Neutrophil (primary cell): ENCODE data around the gene LTB4R.

Experiments used
- H3K27ac ChIP-seq: fragments of 200-600 bp; sonication (generic); 2 replicates; pipeline ENCODE4 v1.5.1; 2016; ENCODE audit warnings: mild to moderate bottlenecking, moderate library complexity
- H3K27me3 ChIP-seq: fragments of 200-600 bp; sonication (generic); 2 replicates; pipeline ENCODE4 v1.6.0; 2016; ENCODE audit warnings: mild to moderate bottlenecking
- H3K36me3 ChIP-seq: fragments of 200-600 bp; sonication (generic); 2 replicates; pipeline ENCODE4 v1.5.1; 2017
- H3K4me1 ChIP-seq, 2 experiments: fragments of 200-600 bp in 1 of 2; sonication (generic) in 1 of 2; 1 replicate in 1 of 2; 2 replicates in 1 of 2; pipeline versions ENCODE4 v1.5.1 to v1.6.1; 2013 to 2016; ENCODE audit warnings: low read depth in 1 of 2, low read length in 1 of 2, mild to moderate bottlenecking in 1 of 2, moderate library complexity in 1 of 2; ENCODE audit not compliant: control insufficient read depth in 1 of 2, insufficient read depth in 1 of 2
- H3K4me3 ChIP-seq, 2 experiments: fragments of 200-600 bp in 1 of 2; sonication (generic) in 1 of 2; 1 replicate in 1 of 2; 2 replicates in 1 of 2; pipeline ENCODE4 v1.5.1; 2013 to 2016; ENCODE audit warnings: low read depth in 1 of 2, low read length in 1 of 2, mild to moderate bottlenecking in 1 of 2, moderate library complexity in 1 of 2
- H3K9me3 ChIP-seq: fragments of 200-600 bp; sonication (generic); 2 replicates; pipeline ENCODE4 v1.5.1; 2016
- CTCF ChIP-seq: fragments of 200-600 bp; sonication (generic); IDR thresholded peaks from 2 replicates; pipeline ENCODE4 v1.5.1; 2016; ENCODE audit warnings: antibody characterized with exemption

LTB4R gene

DNA sequence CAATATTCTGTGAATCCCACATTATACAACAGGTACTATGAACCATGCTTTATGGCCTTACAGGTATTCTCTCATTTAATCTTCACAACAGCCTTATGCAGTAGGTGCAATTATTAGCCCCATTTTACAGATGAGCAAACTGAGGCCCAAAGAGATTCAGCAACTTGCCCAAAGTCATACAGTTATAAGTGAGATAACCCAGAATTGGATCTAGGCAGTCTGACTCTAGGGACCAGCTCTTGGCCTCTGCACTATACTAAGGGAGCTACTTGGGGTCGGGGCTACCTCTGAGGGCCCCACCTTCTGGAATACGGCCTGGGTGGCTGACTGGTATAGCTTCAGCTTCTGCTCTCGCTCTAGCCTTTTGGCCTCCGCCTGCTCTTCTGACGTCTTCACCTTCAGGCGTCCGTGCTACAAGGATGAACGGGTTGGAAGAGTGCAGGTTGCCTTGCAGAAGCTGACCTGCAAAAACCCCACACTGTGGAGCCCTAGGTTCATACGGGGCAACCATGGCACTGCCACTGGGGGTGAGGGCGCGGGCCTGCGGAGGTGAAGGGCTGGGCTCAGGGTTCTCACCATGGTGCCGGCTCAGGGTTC lies 40.7 kb upstream of the LTB4R start:
- TF ChIP-seq CTCF, result no peak
- H3K27ac ChIP-seq, result peak overlapping the region; percentile 95
- peaks cover 46 to 48% of the 10 kb centered on the region in 2 experiments for H3K4me1 ChIP-seq
- peak overlapping the region; percentile 83 to 90 for H3K4me3 ChIP-seq
- H3K9me3 ChIP-seq, result no peaks in the 10 kb centered on the region
- no peaks in the 10 kb centered on the region for H3K27me3 ChIP-seq
- H3K36me3 ChIP-seq, result peaks cover 39% of the 10 kb centered on the region

GRCh38 chr14:24271134-24271833 lies 40.0 kb upstream of the LTB4R start, which contains the start of gene RABGGTA:
Gene RABGGTA (minus strand): TSS chr14:24271597. CDS start chr14:24271115, 482 bp downstream.
- peak; percentile 95 for TF ChIP-seq CTCF
- H3K36me3 ChIP-seq, result peaks cover 32% of the 10 kb centered on the region
- H3K4me1 ChIP-seq, result peaks cover 49 to 50% of the 10 kb centered on the region in 2 experiments

GRCh38 chr14:24271834-24272263 lies 39.5 kb upstream of the LTB4R start:
- Histone ChIP-seq H3K4me1 (peaks cover 55 to 56% of the 10 kb centered on the region in 2 experiments), H3K36me3 (peaks cover 26% of the 10 kb centered on the region), H3K27me3 (no peaks in the 10 kb centered on the region), H3K27ac (peak overlapping the region; percentile 95), H3K4me3 (peak overlapping the region; percentile 83 to 90), H3K9me3 (no peaks in the 10 kb centered on the region)
- no peak for TF ChIP-seq CTCF

More at GRCh38 chr14:24271134-24271833, 40.0 kb upstream of the LTB4R start, which contains the start of gene RABGGTA:
- no peaks in the 10 kb centered on the region for H3K27me3 ChIP-seq
- H3K9me3 ChIP-seq, result no peaks in the 10 kb centered on the region
- peak within 1 kb of the TSS; percentile 83 to 90 for H3K4me3 ChIP-seq
- peak within 1 kb of the TSS; percentile 95 for H3K27ac ChIP-seq

DNA sequence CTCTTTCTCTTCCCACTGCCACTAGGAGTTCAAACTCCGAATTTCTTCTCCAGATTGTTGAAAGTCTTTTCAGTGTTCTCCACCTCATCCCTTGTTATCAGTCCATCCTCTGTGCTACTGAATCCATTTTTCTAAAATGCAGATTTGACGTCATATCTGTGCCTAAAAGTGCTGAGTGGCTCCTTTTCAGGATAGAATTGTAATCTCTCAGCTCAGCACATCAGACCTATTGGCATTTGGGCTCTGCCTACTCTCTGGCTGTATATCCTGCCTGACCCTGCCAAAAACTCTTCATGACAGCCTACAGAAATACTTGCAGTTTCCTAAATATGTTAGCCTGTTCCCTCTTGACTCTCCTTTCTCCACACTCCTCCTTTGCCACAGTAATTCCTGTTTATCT lies 38.8 kb upstream of the LTB4R start:
- peaks cover 61 to 62% of the 10 kb centered on the region in 2 experiments for H3K4me1 ChIP-seq
- no peak for TF ChIP-seq CTCF
- no peaks in the 10 kb centered on the region for H3K27me3 ChIP-seq
- peak overlapping the region; percentile 95 for H3K27ac ChIP-seq
- no peak overlapping the region for H3K4me3 ChIP-seq
- H3K9me3 ChIP-seq, result no peaks in the 10 kb centered on the region
- H3K36me3 ChIP-seq, result peaks cover 20% of the 10 kb centered on the region

DNA sequence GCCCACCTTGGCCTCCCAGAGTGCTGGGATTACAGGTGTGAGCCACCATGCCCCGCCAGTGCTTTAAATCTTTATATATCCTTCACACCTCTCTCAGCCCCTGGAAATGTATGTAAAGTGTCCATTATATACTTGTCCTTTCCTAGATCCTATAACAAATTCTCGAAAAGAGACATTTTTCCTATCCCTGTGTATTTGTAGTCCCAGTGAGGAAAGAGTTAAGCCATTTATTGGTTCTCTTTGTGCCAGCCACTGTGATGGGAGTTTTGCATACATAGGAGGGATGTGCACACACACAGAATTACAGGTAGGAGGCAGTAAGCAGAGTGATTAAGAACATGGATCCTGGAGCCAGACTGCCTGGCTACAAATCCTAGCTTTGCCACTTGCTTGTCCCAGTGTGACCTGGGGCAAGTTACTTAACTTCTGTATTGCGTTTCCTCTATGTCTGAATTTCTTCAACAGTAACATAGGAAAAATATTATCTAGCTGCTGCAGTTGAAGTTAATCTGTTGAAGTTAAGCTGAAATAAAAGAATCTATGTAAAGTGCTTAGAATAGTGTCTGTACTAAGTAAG lies 37.8 kb upstream of the LTB4R start:
- Histone ChIP-seq H3K27me3 (no peaks in the 10 kb centered on the region), H3K9me3 (no peaks in the 10 kb centered on the region), H3K27ac (peak overlapping the region; percentile 95), H3K4me1 (peaks cover 71 to 72% of the 10 kb centered on the region in 2 experiments), H3K4me3 (peak overlapping the region in 1 of 2 experiments; percentile 26), H3K36me3 (peaks cover 11% of the 10 kb centered on the region)
- no peak for TF ChIP-seq CTCF
